Neural cell (in vitro differentiated cells): Measurements from ENCODE around the gene GNB2.

Source experiments
- CTCF ChIP-seq: fragments of 450-650 bp; IDR thresholded peaks from 2 replicates; pipeline ENCODE4 v1.5.1; 2014; ENCODE audit warnings: antibody characterized with exemption, mild to moderate bottlenecking, moderate library complexity; ENCODE audit not compliant: poor library complexity, severe bottlenecking
- POLR2AphosphoS5 ChIP-seq: IDR thresholded peaks from 2 replicates; pipeline ENCODE4 v1.6.1; 2012
- TAF1 ChIP-seq: IDR thresholded peaks from 2 replicates; pipeline ENCODE4 v1.6.1; 2012; ENCODE audit warnings: low read depth

- no peak for TF ChIP-seq POLR2AphosphoS5
- TF ChIP-seq CTCF = no peak
- no peak for TF ChIP-seq TAF1
These were observed 44.3 kb upstream of the GNB2 start for GRCh38 chr7:100629117-100629716.
